ENCODE results near the gene ZSWIM1. TPM values are rescaled to one million over a fixed set of nuclear protein-coding genes. Genes with fewer than 3 reads are reported as not detected.

The ZSWIM1 gene
- total and polyA plus RNA-seq, 2 donors (not counting 3 experiments of a cell fraction or from before 2014, with no cell fraction given), result 8.5 to 10.0 TPM

DNA sequence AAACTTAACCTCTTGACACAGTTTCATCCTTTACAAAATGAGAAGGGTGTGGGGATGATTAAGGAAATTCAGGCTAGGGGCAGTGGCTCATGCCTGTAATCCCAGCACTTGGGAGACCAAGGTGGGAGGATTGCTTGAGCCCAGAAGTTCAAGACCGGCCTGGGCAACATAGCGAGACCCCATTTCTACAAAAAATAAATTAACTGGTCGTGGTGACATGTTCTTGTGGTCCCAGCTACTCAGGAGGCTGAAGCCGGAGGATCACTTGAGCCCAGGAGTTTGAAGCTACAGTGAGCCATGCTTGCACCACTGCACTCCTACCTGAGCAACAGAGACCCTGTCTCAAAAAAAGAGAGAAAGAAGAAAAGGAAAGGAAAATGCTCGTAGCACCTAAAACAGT lies 14.6 kb upstream of the ZSWIM1 start:
- TF ChIP-seq POLR2A (IDR thresholded peaks at IDR 0.05; ENCODE audit: low read depth, low read length), result no peak
- Histone ChIP-seq H3K4me2 (ENCODE audit: insufficient read depth, low read length) (no peak overlapping the region), H3K36me3 (ENCODE audit: control insufficient read depth in 2 of 2, extremely low read depth in 1 of 2, insufficient read depth in 2 of 2, low read length in 2 of 2) (no peaks in the 10 kb centered on the region), H3K9ac (replicated peaks; ENCODE audit: extremely low read depth, insufficient read depth, low read length) (no peak overlapping the region), H3K27me3 (ENCODE audit: control insufficient read depth in 2 of 2, insufficient read depth in 2 of 2, low read length in 2 of 2) (no peaks in the 10 kb centered on the region), H2AFZ (ENCODE audit: low read depth, low read length) (no peak overlapping the region), H3K9me3 (replicated peaks; ENCODE audit: control insufficient read depth, insufficient read depth, low read length) (no peaks in the 10 kb centered on the region), H3K79me2 (ENCODE audit: control insufficient read depth, insufficient read depth, low read length) (no peaks in the 10 kb centered on the region), H3K27ac (ENCODE audit: insufficient read depth, low read depth, low read length) (no peak overlapping the region), H4K20me1 (replicated peaks; ENCODE audit: control insufficient read depth, extremely low read depth, insufficient read depth, low read length) (no peaks in the 10 kb centered on the region), H3K4me3 (replicated peaks in 1 of 3; ENCODE audit: insufficient read depth in 1 of 3, low read depth in 1 of 3, low read length in 3 of 3) (no peak overlapping the region), H3K9me1 (replicated peaks; ENCODE audit: control insufficient read depth, extremely low read depth, insufficient read depth, low read length) (no peaks in the 10 kb centered on the region), H3K4me1 (ENCODE audit: control insufficient read depth, extremely low read depth, insufficient read depth, low read length) (no peaks in the 10 kb centered on the region)
- ChIA-PET CTCF (interaction anchor here (2.0 kb wide), 1 partner anchor 24 kb away, joined by 6 read pairs; the partner anchor contains the start of genes CTSA and NEURL2), POLR2A (interaction anchor here (2.2 kb wide), 1 partner anchor 14 kb away, joined by 9 read pairs; the partner anchor contains the start of gene ZSWIM1)
- dilution Hi-C loops (cut with MboI; ENCODE audit: extremely low pct_ligation_motif_present, low sequenced_read_pairs) (no loop called here), intact Hi-C loops (cut with micrococcal nuclease) (no loop called here)
- no TSS peak for BruUV-seq (replicated peaks)
- FAIRE-seq (no peak), DNase-seq (ENCODE audit: low read depth, low spot score) (no peak)

DNA sequence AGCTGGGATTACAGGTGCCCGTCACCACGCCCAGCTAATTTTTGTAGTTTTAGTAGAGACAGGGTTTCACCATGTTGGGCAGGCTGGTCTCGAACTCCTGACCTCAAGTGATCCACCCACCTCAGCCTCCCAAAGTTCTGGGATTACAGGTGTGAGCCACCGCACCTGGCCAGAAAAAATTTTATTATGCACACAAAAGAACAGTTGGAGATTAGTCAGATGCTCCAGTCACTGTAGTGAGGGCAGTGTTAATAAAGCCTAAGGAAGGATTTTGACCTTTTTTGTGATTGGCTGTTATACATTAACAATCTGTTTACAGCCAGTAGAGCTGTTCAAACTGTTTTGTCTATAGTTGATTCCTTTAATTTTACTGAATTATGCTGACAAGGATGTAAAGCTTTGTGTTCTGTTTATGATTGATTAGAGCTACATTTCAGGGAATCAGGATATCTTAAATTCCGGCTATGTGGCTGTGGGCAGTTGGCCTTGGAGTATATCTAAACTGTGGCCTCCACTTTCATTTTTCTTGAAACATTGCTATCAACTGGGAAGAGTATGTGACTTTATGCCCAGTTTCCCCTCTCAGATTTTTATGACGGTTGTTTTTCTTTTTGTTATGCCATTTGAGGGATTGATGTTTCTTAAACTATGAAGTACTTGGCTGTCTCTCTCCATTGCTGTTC lies 13.8 kb upstream of the ZSWIM1 start:
- H3K4me1 ChIP-seq (ENCODE audit: control insufficient read depth, extremely low read depth, insufficient read depth, low read length), result no peaks in the 10 kb centered on the region
- no peak overlapping the region for H3K9ac ChIP-seq (replicated peaks; ENCODE audit: extremely low read depth, insufficient read depth, low read length)
- ChIA-PET POLR2A (interaction anchor here (2.2 kb wide), 1 partner anchor 13 kb away, joined by 9 read pairs; the partner anchor contains the start of gene ZSWIM1), CTCF (interaction anchor here (1.9 to 2.0 kb wide), 2 partner anchors 23 to 43 kb away, joined by 5 to 6 read pairs; partner anchors contain the start of genes CTSA and NEURL2)
- H3K9me1 ChIP-seq (replicated peaks; ENCODE audit: control insufficient read depth, extremely low read depth, insufficient read depth, low read length), result no peaks in the 10 kb centered on the region
- DNase-seq (ENCODE audit: low read depth, low spot score) (no peak), FAIRE-seq (no peak)
- no peaks in the 10 kb centered on the region for H3K9me3 ChIP-seq (replicated peaks; ENCODE audit: control insufficient read depth, insufficient read depth, low read length)
- intact Hi-C loops (cut with micrococcal nuclease) (no loop called here), dilution Hi-C loops (cut with MboI; ENCODE audit: extremely low pct_ligation_motif_present, low sequenced_read_pairs) (no loop called here)
- H3K27me3 ChIP-seq (ENCODE audit: control insufficient read depth in 2 of 2, insufficient read depth in 2 of 2, low read length in 2 of 2), result no peaks in the 10 kb centered on the region
- BruUV-seq (replicated peaks), result no TSS peak
- no peak overlapping the region for H2AFZ ChIP-seq (ENCODE audit: low read depth, low read length)
- TF ChIP-seq EZH2 (IDR thresholded peaks at IDR 0.05; ENCODE audit: borderline replicate concordance, low read depth, low read length, severe bottlenecking), result no peak
- TF ChIP-seq, protein P1, sequence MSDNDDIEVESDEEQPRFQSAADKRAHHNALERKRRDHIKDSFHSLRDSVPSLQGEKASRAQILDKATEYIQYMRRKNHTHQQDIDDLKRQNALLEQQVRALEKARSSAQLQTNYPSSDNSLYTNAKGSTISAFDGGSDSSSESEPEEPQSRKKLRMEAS (IDR thresholded peaks at IDR 0.05; ENCODE audit: insufficient read depth, insufficient read length), result no peak
- TF ChIP-seq, protein P2, sequence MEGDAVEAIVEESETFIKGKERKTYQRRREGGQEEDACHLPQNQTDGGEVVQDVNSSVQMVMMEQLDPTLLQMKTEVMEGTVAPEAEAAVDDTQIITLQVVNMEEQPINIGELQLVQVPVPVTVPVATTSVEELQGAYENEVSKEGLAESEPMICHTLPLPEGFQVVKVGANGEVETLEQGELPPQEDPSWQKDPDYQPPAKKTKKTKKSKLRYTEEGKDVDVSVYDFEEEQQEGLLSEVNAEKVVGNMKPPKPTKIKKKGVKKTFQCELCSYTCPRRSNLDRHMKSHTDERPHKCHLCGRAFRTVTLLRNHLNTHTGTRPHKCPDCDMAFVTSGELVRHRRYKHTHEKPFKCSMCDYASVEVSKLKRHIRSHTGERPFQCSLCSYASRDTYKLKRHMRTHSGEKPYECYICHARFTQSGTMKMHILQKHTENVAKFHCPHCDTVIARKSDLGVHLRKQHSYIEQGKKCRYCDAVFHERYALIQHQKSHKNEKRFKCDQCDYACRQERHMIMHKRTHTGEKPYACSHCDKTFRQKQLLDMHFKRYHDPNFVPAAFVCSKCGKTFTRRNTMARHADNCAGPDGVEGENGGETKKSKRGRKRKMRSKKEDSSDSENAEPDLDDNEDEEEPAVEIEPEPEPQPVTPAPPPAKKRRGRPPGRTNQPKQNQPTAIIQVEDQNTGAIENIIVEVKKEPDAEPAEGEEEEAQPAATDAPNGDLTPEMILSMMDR (IDR thresholded peaks at IDR 0.05; ENCODE audit: extremely low read depth in 1 of 2, insufficient read depth in 1 of 2, low read depth in 1 of 2, low read length in 2 of 2), result no peak
- no peak for TF ChIP-seq POLR2A (IDR thresholded peaks at IDR 0.05; ENCODE audit: low read depth, low read length)
- no peak for TF ChIP-seq GATA2 (IDR thresholded peaks at IDR 0.05; ENCODE audit: insufficient read depth, insufficient read length, low read depth, low read length)
- no peak for TF ChIP-seq JUN (IDR thresholded peaks at IDR 0.05; ENCODE audit: borderline replicate concordance, insufficient read depth, insufficient read length, low read depth)
- no peak for TF ChIP-seq MYC (IDR thresholded peaks at IDR 0.05; ENCODE audit: low read depth, low read length)
- TF ChIP-seq POLR2AphosphoS5 (IDR thresholded peaks at IDR 0.05; ENCODE audit: insufficient read depth, low read depth, low read length), result no peak
- TF ChIP-seq FOS (IDR thresholded peaks at IDR 0.05; ENCODE audit: borderline replicate concordance, insufficient read depth, low read length), result no peak
- H3K4me2 ChIP-seq (ENCODE audit: insufficient read depth, low read length), result no peak overlapping the region
- no peaks in the 10 kb centered on the region for H4K20me1 ChIP-seq (replicated peaks; ENCODE audit: control insufficient read depth, extremely low read depth, insufficient read depth, low read length)
- H3K27ac ChIP-seq (ENCODE audit: insufficient read depth, low read depth, low read length), result no peak overlapping the region
- H3K36me3 ChIP-seq (ENCODE audit: control insufficient read depth in 2 of 2, extremely low read depth in 1 of 2, insufficient read depth in 2 of 2, low read length in 2 of 2), result no peaks in the 10 kb centered on the region
- no peak overlapping the region for H3K4me3 ChIP-seq (replicated peaks in 1 of 3; ENCODE audit: insufficient read depth in 1 of 3, low read depth in 1 of 3, low read length in 3 of 3)
- no peaks in the 10 kb centered on the region for H3K79me2 ChIP-seq (ENCODE audit: control insufficient read depth, insufficient read depth, low read length)

Measured in endothelial cell of umbilical vein (primary cell).